IPS-NIHi7 (cell line): ENCODE data around the gene IL17B.
A peak's percentile ranks its signal among the peaks of the same experiment; 100 is the strongest.

Source experiments
- DNase-seq: peaks from one replicate; pipeline ENCODE4 v3.0.0; 2012; ENCODE audit warnings: mixed read lengths; ENCODE audit errors: extremely low spot score

IL17B gene

DNA sequence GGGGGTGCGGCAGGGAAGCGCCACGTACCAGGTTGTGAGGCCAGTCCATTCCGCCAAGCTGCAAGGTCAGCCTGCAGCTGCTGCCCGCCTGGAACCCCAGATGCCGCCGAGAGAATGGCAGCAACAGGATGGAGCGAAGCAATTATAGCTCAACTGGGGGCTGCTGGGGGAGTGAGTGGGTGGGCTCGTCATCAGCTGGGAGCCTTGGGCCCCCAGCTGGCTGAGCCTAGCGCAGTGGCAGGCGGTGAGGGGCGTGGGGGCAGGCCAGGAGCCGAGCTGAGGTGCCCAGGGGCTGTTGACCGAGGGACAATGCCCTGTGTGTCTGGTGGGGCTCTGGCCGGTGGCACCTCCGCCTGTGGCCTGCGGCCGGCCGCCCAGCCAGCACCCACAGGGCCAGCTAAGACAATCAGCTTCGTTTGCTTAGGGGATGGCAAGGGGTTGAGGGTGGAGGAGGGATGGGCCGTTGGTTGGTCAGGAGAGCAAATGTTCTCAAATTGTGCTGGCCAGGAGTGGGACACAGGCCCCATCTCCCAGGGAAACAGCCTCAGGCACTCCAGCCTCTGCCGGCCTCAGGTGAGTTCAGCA lies at the start of gene IL17B:
Gene IL17B, minus strand, starts transcription at position 116 of the 585 bp plus-strand sequence. Its CDS starts 67 bp downstream, at position 49.
- no peak for DNase-seq

- no peak for DNase-seq
Measured at GRCh38 chr5:149428032-149428431, 48.9 kb upstream of the IL17B start.

DNA sequence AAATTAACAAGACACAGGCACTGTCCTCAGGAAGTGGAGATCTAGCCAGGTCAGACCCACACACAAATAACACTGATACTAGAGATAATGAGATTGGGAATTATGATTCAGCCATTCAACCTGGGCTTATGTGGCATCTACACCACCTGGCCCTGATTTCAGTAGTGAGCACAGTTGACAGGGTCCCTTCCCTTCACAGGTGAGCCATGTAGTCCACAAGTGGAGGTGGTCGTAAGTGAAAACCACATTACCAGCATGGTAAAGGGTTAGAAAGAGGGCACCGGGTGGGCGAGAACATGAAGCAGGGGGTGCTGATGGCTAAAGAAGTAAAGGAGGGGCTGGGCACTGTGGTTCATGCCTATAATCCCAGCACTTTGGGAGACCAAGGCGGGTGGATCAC lies 48.3 kb upstream of the IL17B start:
- DNase-seq: no peak

GRCh38 chr5:149426931-149427330 lies 47.8 kb upstream of the IL17B start:
- no peak for DNase-seq

GRCh38 chr5:149425729-149426128 lies 46.6 kb upstream of the IL17B start:
- DNase-seq: no peak

DNA sequence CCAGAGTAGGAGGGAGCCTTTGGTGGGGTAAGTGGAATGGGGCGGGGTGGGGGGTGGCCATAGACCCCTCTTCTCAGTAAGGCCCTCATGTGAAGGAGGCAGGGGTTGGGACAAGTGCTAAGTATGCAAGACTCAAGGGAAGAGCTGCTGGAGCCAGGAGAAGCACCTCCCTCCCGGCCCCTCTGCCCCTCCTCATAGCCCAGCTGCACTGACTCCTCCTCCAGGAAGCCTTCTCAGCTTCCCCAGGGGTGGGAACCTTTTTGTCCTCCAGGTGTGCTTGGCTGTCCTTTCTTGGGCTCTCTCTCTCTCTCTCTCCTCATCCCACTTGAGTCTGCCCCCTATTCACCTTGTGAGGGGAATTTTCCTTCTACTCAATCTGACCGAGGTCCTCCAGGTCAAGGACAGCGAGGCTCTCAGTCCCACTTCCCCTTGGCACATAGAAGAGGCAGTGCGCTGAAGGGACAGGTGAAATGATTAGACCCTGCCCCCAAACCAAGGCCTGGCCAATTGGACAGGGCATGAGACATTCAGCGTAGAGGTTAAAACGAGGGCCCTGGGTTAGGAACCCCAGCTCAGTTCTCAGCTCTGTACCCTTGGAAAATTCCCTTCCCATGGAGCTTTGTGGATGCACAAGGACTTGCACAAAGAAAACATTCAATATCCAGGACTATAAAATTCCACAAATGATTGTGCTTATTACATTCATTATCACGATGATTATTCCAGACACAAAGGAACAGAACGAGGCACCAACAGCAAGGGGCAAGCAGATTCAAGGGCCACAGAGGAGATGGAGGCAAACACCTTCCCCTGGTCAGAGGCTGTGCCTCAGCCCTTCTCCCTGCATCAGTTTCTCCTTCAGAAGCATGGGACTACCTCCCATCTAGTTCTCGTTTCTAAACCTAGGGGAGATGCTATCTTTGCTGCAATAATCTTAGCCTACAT lies 45.6 kb upstream of the IL17B start:
- peak; percentile 85 for DNase-seq

- DNase-seq: no peak
Measured at GRCh38 chr5:149423794-149424268, 44.7 kb upstream of the IL17B start.

- no peak for DNase-seq
Measured at GRCh38 chr5:149423049-149423793, 44.1 kb upstream of the IL17B start.

DNA sequence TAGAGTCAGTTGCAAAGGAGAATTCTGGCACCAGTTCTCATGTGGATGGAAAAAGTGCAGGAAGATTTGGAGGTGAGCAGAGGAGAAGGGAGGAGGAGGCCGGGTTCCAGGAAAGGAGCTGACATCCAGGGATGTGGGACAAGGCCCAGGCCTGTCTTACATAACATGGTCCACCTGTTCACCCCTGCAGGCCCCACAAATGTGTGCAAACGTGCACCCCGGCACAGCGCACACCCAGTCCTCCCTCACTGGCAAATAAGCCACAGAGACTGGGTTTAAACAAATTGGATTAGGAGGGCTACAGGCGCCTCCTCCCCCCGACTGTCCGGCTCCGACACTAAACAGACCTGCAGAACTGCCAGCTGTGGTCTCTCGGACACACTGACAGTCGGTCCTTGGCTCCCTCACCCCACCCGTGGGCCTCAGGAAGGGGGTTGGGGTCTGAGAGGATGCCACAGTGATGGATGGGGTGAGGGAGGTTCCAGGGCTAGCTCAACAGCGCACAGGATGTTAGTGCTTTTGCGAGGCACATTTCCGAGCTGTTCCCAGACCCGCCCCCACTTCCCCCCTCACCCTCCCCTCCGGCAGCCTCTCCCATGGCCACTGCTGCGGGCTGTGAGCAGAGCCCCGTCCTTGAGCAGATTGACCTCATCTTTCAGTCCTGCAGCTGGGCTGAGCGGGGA lies 43.4 kb upstream of the IL17B start:
- DNase-seq: peak; percentile 68

- no peak for DNase-seq
Measured at GRCh38 chr5:149421834-149422233, 42.7 kb upstream of the IL17B start.

GRCh38 chr5:149421372-149421685 lies 42.2 kb upstream of the IL17B start:
- no peak for DNase-seq

GRCh38 chr5:149420545-149421371 lies 41.7 kb upstream of the IL17B start:
- no peak for DNase-seq

GRCh38 chr5:149419859-149420544 lies 40.9 kb upstream of the IL17B start:
- DNase-seq: no peak

GRCh38 chr5:149419532-149419858 lies 40.4 kb upstream of the IL17B start:
- DNase-seq: no peak

DNA sequence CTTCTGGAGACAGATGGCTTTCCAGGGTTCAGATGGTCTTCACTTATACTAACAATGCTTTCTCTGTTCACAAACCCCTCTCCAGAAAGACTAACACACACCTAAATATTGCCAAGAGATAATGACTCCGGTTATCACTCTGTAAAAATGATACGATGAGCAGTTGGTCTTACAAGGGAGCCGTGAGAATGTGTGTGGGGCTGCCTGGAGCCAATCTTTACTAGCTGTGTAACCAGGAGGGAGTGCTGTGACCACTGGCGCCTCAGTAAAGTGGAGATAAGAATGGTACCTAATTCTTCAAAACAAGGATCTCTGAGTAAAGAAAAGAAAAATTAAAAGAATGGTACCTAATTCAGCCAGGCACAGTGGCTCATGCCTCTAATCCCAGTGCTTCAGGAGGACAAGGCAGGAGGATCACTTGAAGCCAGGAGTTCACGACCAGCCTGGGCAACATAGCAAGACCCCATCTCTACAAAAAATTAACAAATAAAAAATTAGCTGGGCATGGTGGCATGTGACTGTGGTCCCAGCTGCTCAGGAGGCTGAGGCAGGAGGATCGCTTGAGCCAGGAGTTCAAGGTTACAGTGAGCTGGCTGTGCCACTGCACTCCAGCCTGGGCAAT lies 39.9 kb upstream of the IL17B start:
- DNase-seq: no peak

DNA sequence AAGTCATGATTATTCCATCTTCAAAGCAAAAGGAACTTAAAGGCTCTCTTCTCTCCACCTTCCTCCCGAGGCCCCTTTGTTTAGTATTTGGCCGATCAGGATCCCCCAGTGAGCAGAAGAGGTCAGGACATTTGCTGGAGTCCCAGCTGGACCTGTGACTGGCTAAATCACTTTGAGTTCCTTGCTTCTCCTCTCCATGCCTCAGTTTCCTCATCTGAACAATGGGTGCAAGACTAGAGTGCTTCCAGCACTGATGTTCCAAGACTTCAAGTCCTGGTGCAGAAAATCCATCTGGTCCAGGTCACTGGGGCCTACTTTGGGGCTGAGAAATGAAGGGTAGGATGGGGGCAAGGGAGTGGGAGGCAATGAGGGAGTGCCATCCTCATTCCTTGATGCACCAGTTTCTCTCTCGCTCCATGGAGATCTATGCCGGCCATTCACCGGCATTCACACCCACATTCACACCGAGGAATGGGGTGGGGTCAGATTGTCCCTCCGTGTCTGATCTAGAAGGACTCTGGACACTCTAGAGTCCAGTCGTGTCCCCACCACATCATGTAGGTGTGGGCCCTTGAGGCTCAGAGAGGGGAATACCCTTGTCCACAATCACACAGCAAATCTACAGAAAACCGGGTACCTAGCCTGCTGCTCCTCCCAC lies 38.7 kb upstream of the IL17B start:
- DNase-seq: no peak

- DNase-seq: no peak
Measured at GRCh38 chr5:149416987-149417710, 38.1 kb upstream of the IL17B start.

DNA sequence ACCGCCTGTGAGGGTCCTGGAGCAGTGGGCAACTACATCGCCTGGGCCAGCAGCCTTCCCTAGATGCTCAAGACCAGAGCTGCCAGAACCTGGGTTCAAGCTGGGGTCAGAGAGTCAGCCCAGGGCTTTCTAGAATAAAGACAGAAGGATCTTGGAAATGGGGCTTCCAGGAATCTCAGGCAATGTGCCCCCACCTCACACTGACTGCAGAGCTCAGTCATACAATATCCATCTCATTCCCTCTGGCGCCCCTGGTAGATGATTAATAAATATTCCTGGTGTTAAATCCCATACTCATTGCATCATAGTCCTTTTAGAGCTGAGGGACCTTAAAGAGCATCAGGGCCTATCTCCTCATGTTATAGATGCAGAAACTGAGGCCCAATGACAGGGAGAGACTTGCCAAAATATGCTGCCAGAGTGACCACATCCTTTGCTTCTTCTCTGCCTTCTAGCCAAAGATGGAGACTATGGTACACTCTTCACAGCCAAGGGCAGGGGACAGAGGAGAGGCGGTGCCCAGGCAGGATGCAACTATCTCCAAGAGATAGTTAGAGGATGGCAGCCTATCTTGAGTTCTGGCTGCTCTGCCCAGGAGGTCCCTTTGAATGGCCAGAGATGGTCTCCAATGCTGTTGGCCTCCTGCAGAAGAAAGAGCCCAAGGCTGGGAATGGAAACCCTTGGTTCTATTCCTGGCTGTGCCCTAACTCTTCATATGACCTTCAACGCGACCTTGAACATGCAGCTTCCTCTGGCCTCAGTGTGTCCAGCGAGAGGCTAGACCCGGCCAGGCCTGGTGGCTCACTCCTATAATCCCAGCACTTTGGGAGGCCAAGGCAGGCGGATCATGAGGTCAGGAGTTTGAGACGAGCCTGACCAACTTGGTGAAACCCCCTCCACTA lies 36.2 kb upstream of the IL17B start:
- no peak for DNase-seq
